Measurements from ENCODE around the gene PPEF1. TPM values are rescaled to one million over a fixed set of nuclear protein-coding genes. Genes with fewer than 3 reads are reported as not detected.

Gene PPEF1
- total RNA-seq, 1 donor from 2014 or later = 1.1 TPM

- H3K9me3 Mint-ChIP-seq (ENCODE audit: low read depth) = peaks cover 14% of the 10 kb centered on the region
These were observed 2.4 kb downstream of the PPEF1 start for GRCh38 chrX:18709833-18710232.

DNA sequence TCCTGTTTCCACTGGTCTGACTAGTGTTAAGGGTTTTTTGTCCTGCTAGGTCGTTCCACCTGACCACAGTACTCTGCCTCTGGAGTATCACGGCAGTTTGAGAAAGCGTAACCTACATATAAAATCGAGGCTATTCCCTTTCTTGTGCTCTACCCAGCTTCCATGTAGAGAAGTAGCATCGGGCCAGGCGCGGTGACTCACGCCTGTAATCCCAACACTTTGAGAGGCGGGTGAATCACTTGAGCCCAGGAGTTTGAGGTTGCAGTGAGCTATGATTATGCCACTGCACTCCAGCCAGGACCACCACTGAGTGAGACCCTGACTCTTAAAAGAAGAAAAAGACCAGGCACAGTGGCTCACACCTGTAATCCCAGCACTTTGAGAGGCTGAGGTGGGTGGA is 7.5 kb downstream of the PPEF1 start:
- H3K4me3 Mint-ChIP-seq (ENCODE audit: low read depth) = no peak overlapping the region
- peaks cover 5% of the 10 kb centered on the region for H3K36me3 Mint-ChIP-seq (ENCODE audit: insufficient read depth)
- H3K27ac Mint-ChIP-seq = no peak overlapping the region
- TF ChIP-seq CTCF (IDR thresholded peaks at IDR 0.05; ENCODE audit: unreplicated experiment) = no peak
- no peaks in the 10 kb centered on the region for H3K4me1 Mint-ChIP-seq (ENCODE audit: low read depth)
- H3K9me3 Mint-ChIP-seq (ENCODE audit: low read depth) = peaks cover 23% of the 10 kb centered on the region
- DNase-seq (ENCODE audit: low spot score, unreplicated experiment) = no peak
- no peaks in the 10 kb centered on the region for H3K27me3 Mint-ChIP-seq

More at GRCh38 chrX:18709833-18710232, 2.4 kb downstream of the PPEF1 start:
- H3K27me3 Mint-ChIP-seq = no peaks in the 10 kb centered on the region
- H3K36me3 Mint-ChIP-seq (ENCODE audit: insufficient read depth) = peaks cover 2% of the 10 kb centered on the region
- TF ChIP-seq CTCF (IDR thresholded peaks at IDR 0.05; ENCODE audit: unreplicated experiment) = no peak
- H3K4me3 Mint-ChIP-seq (ENCODE audit: low read depth) = no peak overlapping the region
- no peak for DNase-seq (ENCODE audit: low spot score, unreplicated experiment)
- no peaks in the 10 kb centered on the region for H3K4me1 Mint-ChIP-seq (ENCODE audit: low read depth)
- H3K27ac Mint-ChIP-seq = no peak overlapping the region

GRCh38 chrX:18719852-18720251 is 12.4 kb downstream of the PPEF1 start:
- DNase-seq (ENCODE audit: low spot score, unreplicated experiment) = no peak
- Mint-ChIP-seq H3K4me1 (ENCODE audit: low read depth) (peaks cover 6% of the 10 kb centered on the region), H3K4me3 (ENCODE audit: low read depth) (no peak overlapping the region), H3K9me3 (ENCODE audit: low read depth) (peaks cover 26% of the 10 kb centered on the region), H3K36me3 (ENCODE audit: insufficient read depth) (peaks cover 4% of the 10 kb centered on the region), H3K27ac (no peak overlapping the region), H3K27me3 (no peaks in the 10 kb centered on the region)
- no peak for TF ChIP-seq CTCF (IDR thresholded peaks at IDR 0.05; ENCODE audit: unreplicated experiment)

DNA sequence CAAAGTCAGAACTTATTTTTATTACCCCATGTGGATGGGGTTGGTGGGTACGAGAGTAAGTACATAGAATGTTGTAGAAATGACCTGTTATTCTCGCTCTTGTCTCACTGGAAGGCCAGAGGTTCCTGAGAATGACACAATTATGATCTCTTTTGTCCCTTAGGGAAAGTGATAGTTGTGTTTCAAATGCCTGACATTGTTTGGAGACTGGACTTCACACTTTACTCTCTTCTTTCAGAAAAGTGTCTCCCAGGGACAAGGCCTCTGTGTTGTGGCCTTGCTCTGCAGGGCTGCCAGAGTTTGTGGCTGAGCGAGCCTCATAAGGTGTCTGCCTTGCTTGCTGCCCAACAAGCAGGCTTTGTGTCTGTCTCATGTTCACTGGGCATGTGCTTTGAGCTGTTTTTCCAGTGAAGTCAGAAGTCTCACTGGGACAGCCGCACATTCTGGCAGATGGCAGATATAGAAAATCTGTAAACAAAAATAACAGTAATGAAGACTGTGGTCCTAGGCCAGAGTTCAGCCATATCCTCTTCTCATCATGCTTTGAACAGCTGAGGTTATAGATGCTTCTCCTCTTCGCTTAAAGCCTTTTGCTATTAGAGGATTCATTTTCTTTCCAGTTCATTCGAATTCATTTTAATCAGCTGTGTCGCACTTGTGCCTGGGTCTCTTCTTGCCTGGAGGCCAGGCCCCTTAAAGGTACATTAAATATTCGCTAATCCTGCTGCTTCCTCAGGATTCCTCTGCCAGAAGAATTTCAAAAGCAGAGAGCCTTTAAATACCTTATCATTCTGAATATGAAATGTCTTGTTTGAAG is 14.4 kb downstream of the PPEF1 start:
- H3K36me3 Mint-ChIP-seq (ENCODE audit: insufficient read depth) = peaks cover 1% of the 10 kb centered on the region
- no peak for TF ChIP-seq CTCF (IDR thresholded peaks at IDR 0.05; ENCODE audit: unreplicated experiment)
- no peak overlapping the region for H3K4me3 Mint-ChIP-seq (ENCODE audit: low read depth)
- peaks cover 6% of the 10 kb centered on the region for H3K4me1 Mint-ChIP-seq (ENCODE audit: low read depth)
- no peak for DNase-seq (ENCODE audit: low spot score, unreplicated experiment)
- H3K9me3 Mint-ChIP-seq (ENCODE audit: low read depth) = peaks cover 28% of the 10 kb centered on the region
- no peaks in the 10 kb centered on the region for H3K27me3 Mint-ChIP-seq
- H3K27ac Mint-ChIP-seq = no peak overlapping the region

DNA sequence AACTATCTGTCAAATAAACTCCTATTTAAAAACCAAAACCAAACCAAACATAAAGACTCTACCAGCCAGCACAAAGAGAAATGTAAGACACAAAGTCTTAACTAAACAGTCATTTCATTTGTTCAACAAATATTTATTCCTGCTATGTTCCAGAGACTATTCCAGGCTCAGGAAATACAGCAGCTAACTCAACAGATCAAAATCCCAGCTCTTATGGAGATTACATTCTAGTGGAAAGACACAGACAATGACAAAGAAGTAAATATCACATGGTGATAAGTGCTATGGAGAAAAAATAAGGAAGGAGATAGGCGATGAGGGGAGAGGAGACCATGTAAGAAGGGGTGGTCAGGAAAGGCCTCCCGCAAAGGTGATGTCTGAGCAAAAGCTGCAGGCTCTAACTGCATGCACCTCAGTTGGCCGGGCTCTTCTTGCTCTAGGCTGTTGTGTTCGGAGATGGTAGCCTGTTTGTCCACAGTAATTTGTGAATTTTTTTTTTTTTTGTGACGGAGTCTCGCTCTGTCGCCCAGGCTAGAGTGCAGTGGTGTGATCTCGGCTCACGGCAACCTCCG is 15.1 kb downstream of the PPEF1 start:
- H3K4me1 Mint-ChIP-seq (ENCODE audit: low read depth) = peaks cover 6% of the 10 kb centered on the region
- no peak for TF ChIP-seq CTCF (IDR thresholded peaks at IDR 0.05; ENCODE audit: unreplicated experiment)
- no peak for DNase-seq (ENCODE audit: low spot score, unreplicated experiment)
- no peak overlapping the region for H3K27ac Mint-ChIP-seq
- no peaks in the 10 kb centered on the region for H3K27me3 Mint-ChIP-seq
- peaks cover 23% of the 10 kb centered on the region for H3K9me3 Mint-ChIP-seq (ENCODE audit: low read depth)
- peaks cover 1% of the 10 kb centered on the region for H3K36me3 Mint-ChIP-seq (ENCODE audit: insufficient read depth)
- H3K4me3 Mint-ChIP-seq (ENCODE audit: low read depth) = no peak overlapping the region

All from progenitor cell of endocrine pancreas (in vitro differentiated cells).